ENCODE data around the gene PEX7. TPM values are rescaled to one million over a fixed set of nuclear protein-coding genes. Genes with fewer than 3 reads are reported as not detected.
A peak's percentile ranks its signal among the peaks of the same experiment; 100 is the strongest.
"Not testable (repeated sequence)": the region's sequence is repeated elsewhere in the genome, so short reads cannot be mapped to it uniquely, and the experiment has no call there.

PEX7 gene
- 12.3 and 15.2 TPM in 2 replicates for total RNA-seq

DNA sequence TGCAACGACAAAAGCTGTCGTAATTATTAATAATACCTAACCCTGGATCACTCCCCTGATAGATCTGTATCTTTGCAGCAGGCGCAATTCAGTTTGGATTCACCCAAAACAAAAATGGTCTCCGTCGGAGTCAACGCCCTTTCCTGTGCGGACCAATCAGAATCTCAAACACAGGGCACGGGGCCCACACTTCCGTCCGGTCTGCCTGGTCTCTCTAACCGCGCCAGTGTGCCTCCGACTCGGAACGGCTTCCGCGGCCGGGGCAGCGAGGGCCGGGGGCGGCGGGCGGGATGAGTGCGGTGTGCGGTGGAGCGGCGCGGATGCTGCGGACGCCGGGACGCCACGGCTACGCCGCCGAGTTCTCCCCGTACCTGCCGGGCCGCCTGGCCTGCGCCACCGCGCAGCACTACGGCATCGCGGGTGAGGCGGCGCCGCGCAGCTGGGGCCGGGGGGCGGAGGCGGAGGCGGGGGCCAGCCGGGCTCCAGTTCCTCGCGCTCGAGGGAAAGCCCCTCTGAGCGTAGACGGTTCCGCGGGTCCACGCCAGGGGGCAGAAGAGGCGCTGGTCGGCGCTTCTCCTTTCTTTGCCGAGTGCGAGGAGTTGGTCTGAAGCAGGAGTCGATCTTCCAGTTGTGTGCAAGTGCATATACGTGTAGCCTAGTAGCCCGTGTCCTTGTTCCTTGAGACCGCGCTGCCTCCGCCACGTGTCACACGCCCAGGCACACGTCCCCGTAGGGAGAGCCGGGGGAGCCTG, at the start of gene PEX7:
PEX7 (plus strand) TSS at position 217 of the 752 bp plus-strand sequence; CDS start at position 291, 74 bp downstream.
- DNase-seq (ENCODE audit: low read depth): peak; percentile 83

DNA sequence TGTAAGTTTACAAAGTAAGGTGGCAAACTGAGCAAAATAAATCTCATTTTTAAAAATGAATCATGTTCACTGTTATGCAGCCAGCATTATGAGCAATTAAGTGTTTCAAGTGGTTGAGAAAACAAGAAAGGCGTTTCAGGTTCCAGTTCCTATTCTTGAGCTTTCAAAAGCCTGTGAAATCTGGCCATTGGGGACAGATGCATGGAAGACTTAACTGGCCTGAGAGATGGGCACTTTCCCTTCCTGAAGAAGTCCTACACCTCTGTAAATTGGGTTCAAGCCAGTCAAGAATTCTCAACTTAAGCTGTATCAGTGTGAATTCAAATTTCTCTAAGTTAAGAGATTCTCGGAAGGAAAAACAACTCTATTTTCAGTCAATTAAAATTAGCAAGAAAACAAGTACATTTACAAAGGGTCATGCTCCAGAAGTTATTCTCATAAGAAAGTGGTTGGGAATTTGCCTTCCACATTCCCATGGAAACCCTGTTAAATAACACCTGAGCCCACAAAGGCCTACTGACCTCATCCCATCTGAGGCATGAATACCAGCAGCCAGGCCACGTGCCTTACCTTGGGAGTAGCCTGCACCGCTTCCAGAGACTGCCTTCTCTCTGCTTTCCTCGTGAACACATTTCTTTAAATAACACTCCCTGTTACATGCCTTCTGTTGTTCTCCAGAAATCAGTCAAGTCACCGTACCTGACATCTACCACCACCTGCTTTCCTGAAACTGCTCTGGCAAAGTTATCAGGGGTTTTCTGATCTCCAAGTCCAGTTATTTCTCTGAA, 49.5 kb upstream of the PEX7 start:
- peak; percentile 97 for DNase-seq (ENCODE audit: low read depth)

- no peak for DNase-seq (ENCODE audit: low read depth)
Measured at GRCh38 chr6:136773473-136773796, 49.0 kb upstream of the PEX7 start.

DNA sequence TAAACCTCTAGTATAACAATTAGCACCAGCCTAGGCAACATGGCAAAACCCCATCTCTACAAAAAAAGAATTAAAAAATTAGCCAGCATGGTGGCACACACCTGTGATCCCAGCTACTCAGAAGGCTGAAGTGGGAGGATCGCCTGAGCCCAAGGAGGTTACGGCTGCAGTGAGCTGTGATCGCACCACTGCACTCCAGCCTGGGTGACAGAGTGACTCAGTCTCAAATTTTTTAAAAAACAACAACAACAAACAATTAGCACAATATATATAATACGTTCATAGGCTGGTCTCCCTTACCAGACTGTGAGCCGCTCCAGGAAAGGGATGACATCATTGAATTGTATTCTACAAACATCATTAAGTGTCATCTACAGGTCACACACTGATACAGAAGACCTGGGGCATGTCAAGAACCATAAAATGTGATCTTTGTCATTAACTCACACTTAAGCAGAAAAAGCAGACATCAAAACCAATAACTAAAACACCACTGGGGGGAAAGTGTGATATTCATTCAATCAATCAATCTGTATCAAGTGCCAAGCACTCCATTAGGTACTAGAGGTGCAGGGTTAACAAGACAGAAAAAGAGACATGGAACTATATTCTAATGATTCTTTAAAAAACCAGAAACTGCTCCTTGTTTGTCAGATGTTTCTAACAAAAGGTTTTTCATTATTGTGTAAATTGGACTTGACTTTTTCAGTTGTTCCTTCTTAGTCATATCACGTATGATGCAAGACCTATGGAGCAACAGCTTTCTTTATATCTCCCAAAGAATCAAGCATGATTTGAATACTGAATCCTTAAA, 48.0 kb upstream of the PEX7 start:
- peak; percentile 93 for DNase-seq (ENCODE audit: low read depth)

GRCh38 chr6:136775081-136775480, 47.3 kb upstream of the PEX7 start:
- no peak for DNase-seq (ENCODE audit: low read depth)

GRCh38 chr6:136775548-136775947, 46.8 kb upstream of the PEX7 start:
- peak; percentile 60 for DNase-seq (ENCODE audit: low read depth)

GRCh38 chr6:136777651-136778050, 44.7 kb upstream of the PEX7 start:
- DNase-seq (ENCODE audit: low read depth): no peak

GRCh38 chr6:136779682-136780081, 42.7 kb upstream of the PEX7 start:
- DNase-seq (ENCODE audit: low read depth): no peak

DNA sequence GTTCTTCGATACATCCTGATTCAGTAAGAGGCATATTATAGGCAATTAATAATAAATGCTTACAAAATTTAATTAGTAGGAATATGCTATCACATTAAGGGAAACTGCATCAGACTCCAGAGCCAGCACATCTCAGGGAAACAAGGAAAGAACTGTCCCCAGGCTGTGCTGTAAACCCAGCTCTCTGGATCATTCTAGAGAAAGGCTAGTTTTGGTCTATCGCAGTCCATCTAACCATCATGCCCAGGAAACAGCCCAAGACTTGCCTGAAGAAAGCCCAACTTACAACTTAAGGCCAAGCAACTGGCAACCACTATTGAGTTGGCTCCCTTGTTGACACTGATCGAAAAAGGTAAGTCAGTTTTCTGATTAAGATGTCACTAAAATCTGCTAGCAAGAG, 41.4 kb upstream of the PEX7 start:
- DNase-seq (ENCODE audit: low read depth): no peak

DNA sequence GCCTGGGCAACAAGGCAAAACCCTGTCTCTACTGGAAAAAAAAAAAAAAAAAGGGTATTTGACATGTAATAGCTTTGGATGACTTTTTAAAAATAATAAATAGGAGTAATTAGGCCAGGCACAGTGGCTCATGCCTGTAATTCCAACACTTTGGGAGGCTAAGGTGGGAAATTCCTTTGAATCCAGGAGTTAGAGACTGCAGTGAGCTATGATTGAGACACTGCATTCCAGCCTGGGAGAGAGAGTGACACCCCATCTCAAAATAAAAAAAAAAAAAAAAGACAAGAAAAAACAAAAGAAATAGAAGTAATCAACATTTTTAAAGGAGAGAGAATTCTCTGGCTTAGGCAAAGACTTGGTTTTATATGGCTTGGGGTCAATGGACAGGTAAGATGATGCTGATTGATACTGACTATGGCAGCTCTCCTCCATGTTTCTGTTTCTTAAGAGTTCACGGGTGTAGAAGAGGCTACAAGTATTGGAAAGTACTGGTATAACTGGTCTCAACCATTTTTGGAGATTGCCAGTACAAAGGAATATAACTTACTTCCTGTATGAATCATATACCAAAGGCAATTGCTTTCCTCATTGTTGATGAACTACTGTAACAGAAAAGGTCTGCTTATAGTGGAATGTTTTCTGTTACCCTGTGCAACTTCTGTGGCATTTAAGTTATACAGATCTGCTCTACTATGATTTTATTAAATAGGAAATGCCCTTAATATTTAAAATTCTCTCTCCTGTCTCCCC, 40.2 kb upstream of the PEX7 start:
- DNase-seq (ENCODE audit: low read depth): peak; percentile 77

GRCh38 chr6:136783021-136783420, 39.4 kb upstream of the PEX7 start:
- DNase-seq (ENCODE audit: low read depth): no peak

GRCh38 chr6:136783495-136784270, 38.7 kb upstream of the PEX7 start:
- DNase-seq (ENCODE audit: low read depth): no peak

- DNase-seq (ENCODE audit: low read depth): no peak
Measured at GRCh38 chr6:136784271-136784664, 38.1 kb upstream of the PEX7 start.

- peak; percentile 43 for DNase-seq (ENCODE audit: low read depth)
Measured at GRCh38 chr6:136784910-136785746, 37.3 kb upstream of the PEX7 start.

DNA sequence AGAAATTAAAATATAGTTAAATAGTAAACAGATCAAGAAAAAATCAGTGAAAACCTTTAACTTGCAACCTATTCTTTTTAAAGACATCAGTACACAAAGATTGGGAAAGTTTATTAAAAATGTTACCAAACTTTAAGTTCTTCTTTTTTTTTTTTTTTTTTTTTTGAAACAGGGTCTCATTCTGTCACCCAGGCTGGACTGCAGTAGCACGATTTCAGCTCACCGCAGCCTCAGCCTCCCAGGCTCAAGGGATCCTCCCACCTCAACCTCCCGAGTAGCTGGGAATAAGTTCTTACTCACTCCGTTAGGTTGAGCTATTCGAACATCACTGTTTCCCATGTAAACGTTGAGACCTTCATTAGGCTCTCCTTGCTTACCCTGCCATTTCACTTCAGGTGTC, 35.7 kb upstream of the PEX7 start:
- DNase-seq (ENCODE audit: low read depth): no peak

DNA sequence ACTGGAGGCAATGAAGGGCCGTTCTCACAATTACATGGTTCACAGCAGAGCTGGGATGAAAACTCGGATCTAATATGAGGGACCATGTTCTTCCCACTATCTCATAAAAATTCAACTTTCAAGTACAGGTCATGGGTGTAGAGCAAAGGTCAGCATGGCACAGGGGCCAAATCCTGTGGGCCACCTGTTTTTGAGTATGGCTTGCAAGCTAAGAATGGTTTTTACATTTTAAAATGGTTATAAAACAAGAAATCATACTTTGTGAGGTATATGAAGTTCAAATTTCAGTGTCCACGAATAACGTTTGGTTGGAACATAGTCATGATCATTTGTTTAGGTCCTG, 34.7 kb upstream of the PEX7 start:
- DNase-seq (ENCODE audit: low read depth): no peak

DNA sequence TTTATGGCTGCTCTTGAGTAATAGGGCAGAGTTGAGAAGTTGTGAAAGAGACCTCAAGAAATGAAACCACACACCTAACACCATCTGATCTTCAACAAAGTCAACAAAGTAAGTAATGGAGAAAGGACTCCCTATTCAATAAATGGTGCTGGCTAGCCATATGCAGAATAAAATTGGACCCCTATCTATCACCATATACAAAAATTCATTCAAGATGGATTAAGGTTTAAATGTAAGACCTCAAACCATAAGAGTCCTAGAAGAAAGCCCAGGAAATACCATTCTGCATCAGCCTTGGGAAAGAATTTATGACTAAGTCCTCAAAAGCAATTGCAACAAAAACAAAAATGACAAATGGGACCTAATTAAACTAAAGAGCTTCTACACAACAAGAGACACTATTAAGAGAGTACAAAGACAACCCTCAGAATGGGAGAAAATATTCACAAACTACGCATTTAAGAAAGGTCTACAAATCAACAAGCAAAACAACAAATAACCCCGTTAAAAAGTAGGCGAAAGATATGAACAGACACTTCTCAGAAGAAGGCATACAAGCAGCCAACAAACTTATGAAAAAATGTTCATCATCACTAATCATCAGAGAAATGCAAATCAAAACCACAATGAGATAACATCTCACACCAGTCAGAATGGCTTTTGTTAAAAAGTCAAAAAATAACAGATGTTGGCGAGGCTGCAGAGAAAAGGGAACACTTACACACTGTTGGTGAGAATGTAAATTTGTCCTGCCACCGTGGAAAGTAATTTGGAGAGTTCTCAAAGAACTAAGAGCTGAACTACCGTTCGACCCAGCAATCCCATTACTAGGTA, 34.1 kb upstream of the PEX7 start:
- peak; percentile 86 for DNase-seq (ENCODE audit: low read depth)

DNA sequence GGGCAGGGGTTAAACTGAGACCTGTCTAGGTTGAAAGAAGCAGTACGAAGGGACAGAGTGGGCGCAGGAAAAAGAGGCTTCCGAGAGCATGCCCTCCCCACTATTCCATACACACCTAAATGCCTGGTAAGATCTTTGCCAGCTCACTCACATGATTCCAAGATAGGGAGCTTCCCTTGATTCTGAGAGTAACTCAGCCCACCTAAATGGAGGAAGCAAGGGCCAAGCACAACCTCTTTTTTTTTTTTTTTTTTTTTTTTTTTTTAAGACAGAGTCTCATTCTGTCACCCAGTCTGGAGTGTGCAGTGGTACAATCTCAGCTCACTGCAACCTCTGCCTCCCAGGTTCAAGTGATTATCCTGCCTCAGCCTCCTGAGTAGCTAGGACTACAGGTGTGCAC, 33.0 kb upstream of the PEX7 start:
- not testable (repeated sequence) for DNase-seq (ENCODE audit: low read depth)
